DND-41 (cell line): ENCODE measurements around the gene UPF1.

ENCODE experiments used
- ATAC-seq: fragments of 200-7000 bp; cut with Tn5 transposase; 3 replicates; pipeline ENCODE4 v1.9.1; 2021; ENCODE audit warnings: low read depth; ENCODE audit not compliant: insufficient read depth
- DNase-seq: peaks from one replicate; pipeline ENCODE4 v3.0.0-alpha.2; 2020
- H2AFZ ChIP-seq: 2 replicates; pipeline ENCODE4 v1.6.0; 2012; ENCODE audit warnings: low read depth, low read length
- H3K27ac ChIP-seq: 2 replicates; pipeline ENCODE4 v1.5.1; 2012; ENCODE audit warnings: low read length, inconsistent platforms
- H3K27me3 ChIP-seq: fragments of 200-600 bp; sonication (generic); 2 replicates; pipeline ENCODE4 v1.6.0; 2012; ENCODE audit warnings: low read length, mild to moderate bottlenecking, inconsistent platforms; ENCODE audit not compliant: insufficient read depth, poor library complexity
- H3K36me3 ChIP-seq: 2 replicates; pipeline ENCODE4 v1.5.1; 2012; ENCODE audit warnings: low read length, inconsistent platforms; ENCODE audit not compliant: insufficient read depth
- H3K4me1 ChIP-seq: 2 replicates; pipeline ENCODE4 v1.5.1; 2012; ENCODE audit warnings: mild to moderate bottlenecking, low read length; ENCODE audit not compliant: insufficient read depth
- H3K4me2 ChIP-seq: 2 replicates; pipeline ENCODE4 v1.6.0; 2012; ENCODE audit warnings: mild to moderate bottlenecking, moderate library complexity, low read length, inconsistent platforms; ENCODE audit not compliant: insufficient read depth
- H3K4me3 ChIP-seq, 2 experiments: fragments of 200-600 bp in 1 of 2; shearing (Covaris generic) in 1 of 2; 2 replicates each; pipeline ENCODE4 v1.5.1; 2012 to 2016; ENCODE audit warnings: inconsistent platforms in 2 of 2, low read length in 2 of 2, mild to moderate bottlenecking in 2 of 2, low read depth in 1 of 2, moderate library complexity in 1 of 2
- H3K79me2 ChIP-seq: 2 replicates; pipeline ENCODE4 v1.6.0; 2012; ENCODE audit warnings: low read length, inconsistent platforms; ENCODE audit not compliant: insufficient read depth
- H3K9ac ChIP-seq: 2 replicates; pipeline ENCODE4 v1.6.0; 2012; ENCODE audit warnings: low read depth, mild to moderate bottlenecking, inconsistent platforms, low read length, moderate library complexity
- H3K9me3 ChIP-seq: 2 replicates; pipeline ENCODE4 v1.5.1; 2012; ENCODE audit warnings: low read length, moderate library complexity, mild to moderate bottlenecking, inconsistent platforms; ENCODE audit not compliant: insufficient read depth, severe bottlenecking
- H4K20me1 ChIP-seq: 2 replicates; pipeline ENCODE4 v1.6.0; 2012; ENCODE audit warnings: low read length; ENCODE audit not compliant: insufficient read depth
- EZH2 ChIP-seq: IDR thresholded peaks from 3 replicates; pipeline ENCODE4 v1.6.1; 2012; ENCODE audit warnings: borderline replicate concordance, low read depth, mild to moderate bottlenecking, moderate library complexity, low read length, inconsistent platforms; ENCODE audit not compliant: severe bottlenecking
- TF ChIP-seq, protein P1 (sequence below): IDR thresholded peaks from 2 replicates; pipeline ENCODE4 v1.5.1; 2012; ENCODE audit warnings: borderline replicate concordance, low read length, moderate library complexity, mild to moderate bottlenecking; ENCODE audit not compliant: poor library complexity, severe bottlenecking; ENCODE audit errors: extremely low read depth

The UPF1 gene

DNA sequence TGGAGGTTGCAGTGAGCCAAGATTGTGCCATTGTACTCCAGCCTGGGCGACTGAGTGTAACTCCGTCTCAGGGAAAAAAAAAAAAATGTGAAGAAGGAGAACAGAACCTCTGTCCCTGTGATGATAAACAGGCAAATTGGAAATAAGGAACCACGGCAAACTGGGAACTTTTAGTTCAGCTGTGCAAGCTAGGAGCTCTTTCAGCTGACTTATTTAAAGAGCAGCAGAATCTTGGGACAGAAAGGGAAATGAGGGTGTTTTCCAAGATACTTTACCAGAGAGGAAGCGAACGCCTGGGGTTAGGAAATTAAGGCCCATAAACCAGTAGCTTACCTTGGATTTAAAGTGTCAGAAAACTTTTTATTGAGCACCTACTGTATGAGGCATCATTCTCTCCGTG lies 3.0 kb upstream of the UPF1 start:
- peaks cover 14% of the 10 kb centered on the region for H3K36me3 ChIP-seq
- H3K4me3 ChIP-seq: no peak overlapping the region
- H4K20me1 ChIP-seq: peaks cover 15% of the 10 kb centered on the region
- DNase-seq: no peak
- peaks cover 24% of the 10 kb centered on the region for H3K79me2 ChIP-seq
- no peak overlapping the region for H3K9ac ChIP-seq
- no peak overlapping the region for H3K27ac ChIP-seq
- no peak overlapping the region for H2AFZ ChIP-seq
- ATAC-seq: no peak
- no peaks in the 10 kb centered on the region for H3K27me3 ChIP-seq
- no peak overlapping the region for H3K4me2 ChIP-seq
- no peak for TF ChIP-seq EZH2
- TF ChIP-seq, protein P1, sequence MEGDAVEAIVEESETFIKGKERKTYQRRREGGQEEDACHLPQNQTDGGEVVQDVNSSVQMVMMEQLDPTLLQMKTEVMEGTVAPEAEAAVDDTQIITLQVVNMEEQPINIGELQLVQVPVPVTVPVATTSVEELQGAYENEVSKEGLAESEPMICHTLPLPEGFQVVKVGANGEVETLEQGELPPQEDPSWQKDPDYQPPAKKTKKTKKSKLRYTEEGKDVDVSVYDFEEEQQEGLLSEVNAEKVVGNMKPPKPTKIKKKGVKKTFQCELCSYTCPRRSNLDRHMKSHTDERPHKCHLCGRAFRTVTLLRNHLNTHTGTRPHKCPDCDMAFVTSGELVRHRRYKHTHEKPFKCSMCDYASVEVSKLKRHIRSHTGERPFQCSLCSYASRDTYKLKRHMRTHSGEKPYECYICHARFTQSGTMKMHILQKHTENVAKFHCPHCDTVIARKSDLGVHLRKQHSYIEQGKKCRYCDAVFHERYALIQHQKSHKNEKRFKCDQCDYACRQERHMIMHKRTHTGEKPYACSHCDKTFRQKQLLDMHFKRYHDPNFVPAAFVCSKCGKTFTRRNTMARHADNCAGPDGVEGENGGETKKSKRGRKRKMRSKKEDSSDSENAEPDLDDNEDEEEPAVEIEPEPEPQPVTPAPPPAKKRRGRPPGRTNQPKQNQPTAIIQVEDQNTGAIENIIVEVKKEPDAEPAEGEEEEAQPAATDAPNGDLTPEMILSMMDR: no peak
- H3K4me1 ChIP-seq: peaks cover 14% of the 10 kb centered on the region
- H3K9me3 ChIP-seq: no peaks in the 10 kb centered on the region

DNA sequence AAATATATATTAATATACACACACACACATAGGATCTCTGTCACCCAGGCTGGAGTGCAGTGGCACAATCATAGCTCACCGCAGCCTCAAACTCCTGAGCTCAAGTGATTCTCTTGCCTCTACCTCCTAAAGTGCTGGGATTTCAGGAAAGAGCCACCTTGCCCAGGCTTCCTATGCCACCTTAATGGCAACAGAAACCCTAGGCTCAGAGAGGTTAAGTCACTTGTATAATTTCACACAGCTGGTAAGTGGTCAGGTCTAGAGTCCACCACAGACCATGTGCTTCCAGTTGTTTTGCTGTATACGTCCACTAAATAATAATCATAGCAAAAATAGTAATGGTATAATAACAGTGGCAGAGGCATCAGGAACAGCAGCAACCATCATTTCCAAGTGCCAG lies 1.3 kb upstream of the UPF1 start:
- Histone ChIP-seq H3K9me3 (no peaks in the 10 kb centered on the region), H3K4me2 (no peak overlapping the region), H2AFZ (no peak overlapping the region; the same call in 1 of the 2 replicates), H3K27me3 (no peaks in the 10 kb centered on the region), H3K4me3 (no peak overlapping the region), H4K20me1 (peaks cover 32% of the 10 kb centered on the region), H3K36me3 (peaks cover 31% of the 10 kb centered on the region), H3K9ac (no peak overlapping the region), H3K79me2 (peaks cover 41% of the 10 kb centered on the region), H3K4me1 (peaks cover 30% of the 10 kb centered on the region), H3K27ac (no peak overlapping the region)
- ATAC-seq: no peak
- no peak for DNase-seq
- TF ChIP-seq, protein P1: no peak
- no peak for TF ChIP-seq EZH2

DNA sequence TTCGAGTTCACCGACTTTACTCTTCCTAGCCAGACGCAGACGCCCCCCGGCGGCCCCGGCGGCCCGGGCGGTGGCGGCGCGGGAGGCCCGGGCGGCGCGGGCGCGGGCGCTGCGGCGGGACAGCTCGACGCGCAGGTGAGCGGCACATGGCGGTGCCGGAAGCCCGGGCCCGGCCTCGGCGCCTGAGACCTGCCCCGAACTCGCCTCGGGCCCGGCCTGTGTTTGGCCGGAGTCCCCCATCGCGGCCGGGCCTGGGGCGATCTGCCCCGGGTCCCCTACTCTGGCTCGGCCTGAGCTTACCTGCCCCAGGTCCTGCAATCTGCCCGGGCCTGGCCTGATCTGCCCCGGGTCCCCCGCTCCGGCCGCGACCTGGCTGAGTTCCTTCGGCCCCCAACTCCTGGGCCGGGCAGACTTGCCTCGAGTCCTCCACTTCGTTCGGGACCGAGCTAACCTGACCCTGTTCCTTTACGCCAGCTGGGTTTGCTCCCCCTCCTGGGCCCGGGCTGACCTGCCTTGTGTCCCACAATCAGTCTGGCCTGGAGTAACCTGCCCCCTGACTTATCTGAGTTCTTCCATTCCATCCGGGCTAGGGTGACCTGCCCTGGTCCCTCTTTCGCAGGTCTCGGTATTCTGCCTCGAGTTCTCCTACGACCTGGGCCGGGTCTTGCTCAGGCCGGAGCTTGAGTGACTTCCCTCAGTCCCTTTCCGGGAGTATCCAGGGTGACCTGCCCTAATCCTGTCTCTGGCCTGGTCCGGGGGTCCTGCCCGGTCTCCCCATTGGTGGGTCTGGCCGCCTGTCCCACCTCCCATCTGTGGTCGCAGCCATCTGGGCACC lies 764 bp downstream of the UPF1 start:
- peak overlapping the region; percentile 72 to 75 for H3K4me3 ChIP-seq
- peak overlapping the region; percentile 98 for H3K9ac ChIP-seq
- peak overlapping the region; percentile 91 for H3K27ac ChIP-seq
- ATAC-seq: peak; percentile 29
- peak overlapping the region; percentile 84 for H3K4me2 ChIP-seq
- peak overlapping the region; percentile 67; the same call in 1 of the 2 replicates for H2AFZ ChIP-seq
- H3K79me2 ChIP-seq: peaks cover 61% of the 10 kb centered on the region
- peaks cover 47% of the 10 kb centered on the region for H3K4me1 ChIP-seq
- H4K20me1 ChIP-seq: peaks cover 51% of the 10 kb centered on the region
- no peaks in the 10 kb centered on the region for H3K27me3 ChIP-seq
- peak; percentile 22 for DNase-seq
- TF ChIP-seq EZH2: no peak
- TF ChIP-seq, protein P1: peak; percentile 32
- no peaks in the 10 kb centered on the region for H3K9me3 ChIP-seq
- peaks cover 50% of the 10 kb centered on the region for H3K36me3 ChIP-seq
